ENCODE data around the gene PLPP4. TPM values are rescaled to one million over a fixed set of nuclear protein-coding genes. Genes with fewer than 3 reads are reported as not detected.

Gene PLPP4
- total and polyA plus RNA-seq, 9 donors, result 0.15 to 0.72 (median 0.31) TPM; not detected in 3

DNA sequence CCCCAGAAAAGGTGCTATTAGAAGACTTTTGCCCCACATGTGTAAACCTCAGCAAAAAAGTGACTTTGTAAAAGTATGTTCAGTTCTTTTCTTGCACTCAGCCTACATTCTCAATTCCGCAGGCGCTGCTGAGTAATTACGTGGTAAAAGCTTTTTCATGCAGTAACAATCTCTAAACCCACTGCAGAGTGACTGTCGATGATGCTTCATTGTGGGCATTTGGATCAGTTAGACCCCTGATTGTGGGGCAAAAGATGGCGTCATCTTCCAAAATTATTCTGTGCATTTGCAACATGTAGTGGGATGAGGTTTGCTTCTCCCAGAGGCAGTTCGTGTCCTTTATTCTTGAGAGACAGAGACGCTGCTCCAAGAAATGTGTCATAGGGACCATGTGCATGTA, 85.6 kb downstream of the PLPP4 start:
- Histone ChIP-seq H3K4me3 (no peak overlapping the region), H3K36me3 (no peaks in the 10 kb centered on the region), H3K27ac (no peak overlapping the region), H3K4me1 (ENCODE audit: insufficient read depth) (no peaks in the 10 kb centered on the region), H3K9me3 (no peaks in the 10 kb centered on the region), H3K27me3 (no peaks in the 10 kb centered on the region)
- TF ChIP-seq POLR2A (IDR thresholded peaks at IDR 0.05) (no peak), EP300 (IDR thresholded peaks at IDR 0.05) (no peak)
- TF ChIP-seq, protein P1, sequence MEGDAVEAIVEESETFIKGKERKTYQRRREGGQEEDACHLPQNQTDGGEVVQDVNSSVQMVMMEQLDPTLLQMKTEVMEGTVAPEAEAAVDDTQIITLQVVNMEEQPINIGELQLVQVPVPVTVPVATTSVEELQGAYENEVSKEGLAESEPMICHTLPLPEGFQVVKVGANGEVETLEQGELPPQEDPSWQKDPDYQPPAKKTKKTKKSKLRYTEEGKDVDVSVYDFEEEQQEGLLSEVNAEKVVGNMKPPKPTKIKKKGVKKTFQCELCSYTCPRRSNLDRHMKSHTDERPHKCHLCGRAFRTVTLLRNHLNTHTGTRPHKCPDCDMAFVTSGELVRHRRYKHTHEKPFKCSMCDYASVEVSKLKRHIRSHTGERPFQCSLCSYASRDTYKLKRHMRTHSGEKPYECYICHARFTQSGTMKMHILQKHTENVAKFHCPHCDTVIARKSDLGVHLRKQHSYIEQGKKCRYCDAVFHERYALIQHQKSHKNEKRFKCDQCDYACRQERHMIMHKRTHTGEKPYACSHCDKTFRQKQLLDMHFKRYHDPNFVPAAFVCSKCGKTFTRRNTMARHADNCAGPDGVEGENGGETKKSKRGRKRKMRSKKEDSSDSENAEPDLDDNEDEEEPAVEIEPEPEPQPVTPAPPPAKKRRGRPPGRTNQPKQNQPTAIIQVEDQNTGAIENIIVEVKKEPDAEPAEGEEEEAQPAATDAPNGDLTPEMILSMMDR (IDR thresholded peaks at IDR 0.05), result no peak
- WGBS, 3 donors, result 77 to 93% (median 78%) methylated on average over 7 of the region's 7 CpGs
- DNase-seq, result no peak
- intact Hi-C loops (cut with DNase I), result no loop called here

DNA sequence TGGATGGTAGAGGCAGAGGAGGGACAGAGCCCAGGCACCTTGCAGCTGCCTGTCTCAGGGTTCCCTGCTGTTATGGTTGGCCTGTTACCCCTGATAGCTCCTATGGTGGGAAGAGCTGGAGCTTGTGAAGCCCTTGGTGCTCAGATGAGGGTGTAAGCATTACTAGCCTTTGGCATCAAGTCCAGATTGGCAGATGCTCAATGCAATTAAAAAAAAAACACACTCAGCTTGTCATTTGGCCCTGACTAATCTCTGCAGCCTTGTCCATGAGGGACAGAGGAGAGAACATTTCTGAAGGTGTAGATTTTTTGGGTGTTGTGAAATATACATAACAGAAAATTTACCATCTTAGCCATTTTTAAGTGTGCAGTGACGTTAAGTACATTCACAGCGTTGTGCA, 86.3 kb downstream of the PLPP4 start:
- intact Hi-C loops (cut with DNase I), result no loop called here
- H3K36me3 ChIP-seq, result no peaks in the 10 kb centered on the region
- no peaks in the 10 kb centered on the region for H3K9me3 ChIP-seq
- TF ChIP-seq POLR2A (IDR thresholded peaks at IDR 0.05) (no peak), EP300 (IDR thresholded peaks at IDR 0.05) (no peak)
- TF ChIP-seq, protein P1 (IDR thresholded peaks at IDR 0.05), result no peak
- no peak overlapping the region for H3K4me3 ChIP-seq
- no peaks in the 10 kb centered on the region for H3K4me1 ChIP-seq (ENCODE audit: insufficient read depth)
- DNase-seq, result no peak
- H3K27ac ChIP-seq, result no peak overlapping the region
- WGBS, 3 donors, result 88 to 94% (median 93%) methylated on average over 2 of the region's 2 CpGs
- no peaks in the 10 kb centered on the region for H3K27me3 ChIP-seq

DNA sequence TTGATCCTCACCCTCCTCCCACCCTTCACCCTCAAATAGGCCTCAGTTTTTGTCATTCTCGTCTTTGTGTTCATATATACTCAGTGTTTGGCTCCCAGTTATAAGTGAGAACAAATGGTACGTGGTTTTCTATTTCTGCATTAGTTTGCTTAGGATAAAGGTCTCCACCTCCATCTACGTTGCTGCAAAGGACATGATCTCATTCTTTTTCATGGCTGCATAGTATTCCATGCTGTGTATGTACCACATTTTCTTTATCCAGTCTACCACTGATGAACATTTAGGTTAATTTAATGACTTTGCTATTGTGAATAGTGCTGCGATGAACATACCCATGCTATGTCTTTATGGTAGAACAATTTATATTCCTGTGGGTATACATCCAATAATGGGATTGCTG, 91.2 kb downstream of the PLPP4 start:
- intact Hi-C loops (cut with DNase I), result no loop called here
- H3K36me3 ChIP-seq, result no peaks in the 10 kb centered on the region
- no peak overlapping the region for H3K4me3 ChIP-seq
- H3K27ac ChIP-seq, result no peak overlapping the region
- H3K27me3 ChIP-seq, result no peaks in the 10 kb centered on the region
- TF ChIP-seq EP300 (IDR thresholded peaks at IDR 0.05), result no peak
- no peak for TF ChIP-seq POLR2A (IDR thresholded peaks at IDR 0.05)
- TF ChIP-seq, protein P1 (IDR thresholded peaks at IDR 0.05), result no peak
- DNase-seq, result no peak
- no peaks in the 10 kb centered on the region for H3K4me1 ChIP-seq (ENCODE audit: insufficient read depth)
- 82 to 87% (median 85%) methylated on average over 4 of the region's 4 CpGs for WGBS, 3 donors
- H3K9me3 ChIP-seq, result no peaks in the 10 kb centered on the region

DNA sequence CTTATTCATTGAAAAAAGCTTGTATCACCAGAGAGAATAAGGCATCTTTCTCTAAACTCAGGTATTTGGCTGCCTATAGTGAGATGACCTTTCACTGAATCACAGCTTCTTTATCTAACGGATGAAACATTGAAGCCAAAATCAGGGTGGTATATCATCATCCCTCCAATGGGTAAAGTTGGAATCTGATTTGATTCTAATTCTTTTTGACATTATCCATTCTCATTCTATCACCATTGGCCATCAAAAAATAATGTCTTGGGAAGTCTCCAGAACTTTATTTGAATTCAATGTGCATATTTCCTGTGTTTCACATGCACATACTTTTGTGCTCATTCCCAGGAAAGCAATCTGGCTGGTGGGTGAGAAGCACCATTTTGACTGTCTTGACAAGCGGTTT, 95.2 kb downstream of the PLPP4 start:
- Histone ChIP-seq H3K36me3 (no peaks in the 10 kb centered on the region), H3K4me1 (ENCODE audit: insufficient read depth) (no peaks in the 10 kb centered on the region), H3K4me3 (no peak overlapping the region), H3K9me3 (no peaks in the 10 kb centered on the region), H3K27me3 (no peaks in the 10 kb centered on the region), H3K27ac (no peak overlapping the region)
- TF ChIP-seq, protein P1 (IDR thresholded peaks at IDR 0.05), result no peak
- TF ChIP-seq EP300 (IDR thresholded peaks at IDR 0.05) (no peak), POLR2A (IDR thresholded peaks at IDR 0.05) (no peak)
- intact Hi-C loops (cut with DNase I), result no loop called here
- no peak for DNase-seq
- WGBS, 3 donors, result 54 to 83% (median 68%) methylated on average over 2 of the region's 2 CpGs

DNA sequence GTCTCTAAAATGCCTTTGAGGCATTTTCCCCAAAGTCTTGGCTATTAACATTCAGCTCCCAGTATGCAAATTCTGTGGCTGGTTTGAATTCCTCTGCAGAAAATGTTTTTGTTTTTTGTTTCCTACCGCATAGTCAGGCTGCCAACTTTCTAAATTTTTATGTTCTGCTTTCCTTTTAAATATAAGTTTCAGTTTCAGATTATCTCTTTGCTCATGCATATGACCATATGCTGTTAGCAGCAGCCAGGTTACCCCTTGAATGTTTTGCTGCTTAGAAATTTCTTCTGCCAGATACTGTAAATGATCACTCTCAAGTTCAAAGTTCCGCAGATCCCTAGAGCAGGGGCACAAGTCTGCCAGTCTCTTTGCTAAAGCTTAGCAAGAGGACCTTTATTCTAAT, 96.9 kb downstream of the PLPP4 start:
- Histone ChIP-seq H3K4me1 (ENCODE audit: insufficient read depth) (no peaks in the 10 kb centered on the region), H3K9me3 (no peaks in the 10 kb centered on the region), H3K36me3 (no peaks in the 10 kb centered on the region), H3K4me3 (no peak overlapping the region), H3K27ac (no peak overlapping the region), H3K27me3 (no peaks in the 10 kb centered on the region)
- no peak for DNase-seq
- TF ChIP-seq, protein P1 (IDR thresholded peaks at IDR 0.05), result no peak
- TF ChIP-seq POLR2A (IDR thresholded peaks at IDR 0.05) (no peak), EP300 (IDR thresholded peaks at IDR 0.05) (no peak)
- 87 to 92% (median 88%) methylated on average over 2 of the region's 2 CpGs for WGBS, 3 donors
- intact Hi-C loops (cut with DNase I), result no loop called here

Data from ovary (tissue), 9 donors.